Naive thymus-derived CD4-positive, alpha-beta T cell (primary cell): ENCODE measurements around the gene SNAI1. TPM values are rescaled to one million over a fixed set of nuclear protein-coding genes. Genes with fewer than 3 reads are reported as not detected.

ENCODE experiments used
- ATAC-seq: fragments of 150-1000 bp; cut with Tn5 transposase; 2 replicates; pipeline ENCODE4 v1.10.0; 2021; ENCODE audit warnings: mild to moderate bottlenecking, moderate library complexity
- CTCF ChIA-PET: fragments of 350-600 bp; sonication (Branson Sonifier 250); formaldehyde crosslinking; loops from one replicate; lab custom pipeline; 2021; ENCODE audit warnings: antibody characterized with exemption; lab: Charles Lee
- POLR2A ChIA-PET: fragments of 350-600 bp; sonication (Branson Sonifier 250); formaldehyde crosslinking; loops from one replicate; lab custom pipeline; 2021; ENCODE audit warnings: antibody characterized with exemption, inconsistent platforms; lab: Charles Lee
- DNase-seq, 9 donors: peaks; one replicate each; pipeline versions ENCODE4 v3.0.0 to v3.0.0-alpha.2; 2020 to 2022; ENCODE audit warnings: mixed read lengths in 1 of 9
- H3K27ac ChIP-seq: one replicate; pipeline ENCODE4 v1.7.0; 2013; ENCODE audit warnings: mild to moderate bottlenecking, low read depth, low read length, moderate library complexity
- H3K27me3 ChIP-seq, 2 donors: one replicate each; pipeline ENCODE4 v1.7.0; 2013; ENCODE audit warnings: low read length in 2 of 2, mild to moderate bottlenecking in 2 of 2, moderate library complexity in 2 of 2; ENCODE audit not compliant: control insufficient read depth in 2 of 2, insufficient read depth in 2 of 2
- H3K36me3 ChIP-seq, 3 experiments: 1 replicate in 2 of 3; 2 replicates in 1 of 3; pipeline ENCODE4 v1.7.0; 2013; ENCODE audit warnings: low read length in 3 of 3, mild to moderate bottlenecking in 3 of 3, moderate library complexity in 1 of 3; ENCODE audit not compliant: insufficient read depth in 3 of 3, control insufficient read depth in 2 of 3
- H3K4me1 ChIP-seq, 2 donors: one replicate each; pipeline ENCODE4 v1.7.0; 2013; ENCODE audit warnings: low read length in 2 of 2, mild to moderate bottlenecking in 2 of 2, moderate library complexity in 1 of 2; ENCODE audit not compliant: control insufficient read depth in 2 of 2, insufficient read depth in 2 of 2
- H3K4me3 ChIP-seq: 2 replicates; pipeline ENCODE4 v1.7.0; 2013; ENCODE audit warnings: mild to moderate bottlenecking, low read length
- H3K9me3 ChIP-seq, 3 experiments: 1 replicate in 2 of 3; 2 replicates in 1 of 3; pipeline ENCODE4 v1.7.0; 2013; ENCODE audit warnings: low read length in 3 of 3; ENCODE audit not compliant: control insufficient read depth in 2 of 3
- H3K27ac Mint-ChIP-seq, 9 donors: one replicate each; pipeline ENCODE4 v1.8.0; 2020 to 2022; ENCODE audit warnings: mixed read lengths in 9 of 9, mild to moderate bottlenecking in 8 of 9, moderate library complexity in 5 of 9, inconsistent platforms in 2 of 9
- H3K27me3 Mint-ChIP-seq, 5 donors: one replicate each; pipeline ENCODE4 v1.8.0; 2021 to 2022; ENCODE audit warnings: mixed read lengths in 5 of 5, mild to moderate bottlenecking in 1 of 5
- H3K36me3 Mint-ChIP-seq, 5 donors: one replicate each; pipeline ENCODE4 v1.8.0; 2020 to 2022; ENCODE audit warnings: mixed read lengths in 5 of 5, mild to moderate bottlenecking in 3 of 5, inconsistent platforms in 1 of 5
- H3K4me1 Mint-ChIP-seq, 7 donors: one replicate each; pipeline ENCODE4 v1.8.0; 2020 to 2022; ENCODE audit warnings: mixed read lengths in 7 of 7, mild to moderate bottlenecking in 3 of 7, inconsistent platforms in 1 of 7
- H3K4me3 Mint-ChIP-seq, 10 donors: one replicate each; pipeline ENCODE4 v1.8.0; 2020 to 2022; ENCODE audit warnings: mild to moderate bottlenecking in 10 of 10, mixed read lengths in 10 of 10, moderate library complexity in 6 of 10, inconsistent platforms in 2 of 10
- H3K9me3 Mint-ChIP-seq, 11 donors: one replicate each; pipeline ENCODE4 v1.8.0; 2020 to 2022; ENCODE audit warnings: mixed read lengths in 11 of 11, mild to moderate bottlenecking in 4 of 11, inconsistent platforms in 1 of 11, moderate library complexity in 1 of 11
- intact Hi-C, 2 donors: fragments of 100-400 bp; cut with micrococcal nuclease; formaldehyde crosslinking; loops; one replicate each; pipeline ENCODE4 v1.15.1; 2023
- polyA plus RNA-seq, 2 donors: library from polyadenylated mRNA; unstranded; fragments of 300-500 nt; fragmentation: Illumina TruSeq; gene quantifications; one replicate each; pipeline ENCODE4 v1.2.3, GENCODE V29; 2021
- total RNA-seq, 6 experiments: library from RNA in 5 of 6; stranded (reverse) in 5 of 6; gene quantifications; 1 replicate in 5 of 6; 2 replicates in 1 of 6; pipeline ENCODE4 v1.2.3 and lab custom pipeline; 2021 to 2026

The SNAI1 gene
- total and polyA plus RNA-seq, 7 experiments from 2014 or later = 0.22 to 7.0 (median 0.34) TPM

DNA sequence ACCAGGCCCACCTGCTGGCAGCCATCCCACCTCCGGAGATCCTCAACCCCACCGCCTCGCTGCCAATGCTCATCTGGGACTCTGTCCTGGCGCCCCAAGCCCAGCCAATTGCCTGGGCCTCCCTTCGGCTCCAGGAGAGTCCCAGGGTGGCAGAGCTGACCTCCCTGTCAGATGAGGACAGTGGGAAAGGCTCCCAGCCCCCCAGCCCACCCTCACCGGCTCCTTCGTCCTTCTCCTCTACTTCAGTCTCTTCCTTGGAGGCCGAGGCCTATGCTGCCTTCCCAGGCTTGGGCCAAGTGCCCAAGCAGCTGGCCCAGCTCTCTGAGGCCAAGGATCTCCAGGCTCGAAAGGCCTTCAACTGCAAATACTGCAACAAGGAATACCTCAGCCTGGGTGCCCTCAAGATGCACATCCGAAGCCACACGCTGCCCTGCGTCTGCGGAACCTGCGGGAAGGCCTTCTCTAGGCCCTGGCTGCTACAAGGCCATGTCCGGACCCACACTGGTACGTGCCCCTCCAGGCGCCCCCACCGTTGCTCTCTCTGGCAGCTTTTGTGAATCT, 1.1 kb downstream of the SNAI1 start:
- no peak for ATAC-seq
- H3K4me1 Mint-ChIP-seq = peaks cover 12 to 31% (median 25%) of the 10 kb centered on the region in 7 donors
- H3K36me3 Mint-ChIP-seq = no peaks in the 10 kb centered on the region
- no peaks in the 10 kb centered on the region for H3K9me3 Mint-ChIP-seq
- Histone ChIP-seq H3K27ac (no peak overlapping the region), H3K27me3 (no peaks in the 10 kb centered on the region), H3K4me1 (peaks cover 11 to 14% of the 10 kb centered on the region in 2 donors), H3K36me3 (no peaks in the 10 kb centered on the region), H3K4me3 (no peak overlapping the region), H3K9me3 (no peaks in the 10 kb centered on the region)
- no peak for DNase-seq
- ChIA-PET CTCF (interaction anchor here (0.6 to 0.7 kb wide), 2 partner anchors 65 to 193 kb away, joined by 3 read pairs; no protein-coding TSS in a partner anchor), POLR2A (interaction anchor here (1.0 to 3.8 kb wide), 2 partner anchors 87 to 91 kb away, joined by 3 to 21 read pairs; no protein-coding TSS in a partner anchor)
- H3K27me3 Mint-ChIP-seq = peaks cover 0 to 37% (median 0%) of the 10 kb centered on the region in 5 donors
- intact Hi-C loops = loop anchor here in 1 of 2 donors (2.0 to 5.0 kb wide), 2 partner anchors 478 to 747 kb away; partner anchors contain the start of gene PARD6B
- H3K4me3 Mint-ChIP-seq = peak overlapping the region in 9 of 10 donors; percentile 40 to 76 (median 60)
- H3K27ac Mint-ChIP-seq = peak overlapping the region in 6 of 9 donors; percentile 33 to 88 (median 73)

DNA sequence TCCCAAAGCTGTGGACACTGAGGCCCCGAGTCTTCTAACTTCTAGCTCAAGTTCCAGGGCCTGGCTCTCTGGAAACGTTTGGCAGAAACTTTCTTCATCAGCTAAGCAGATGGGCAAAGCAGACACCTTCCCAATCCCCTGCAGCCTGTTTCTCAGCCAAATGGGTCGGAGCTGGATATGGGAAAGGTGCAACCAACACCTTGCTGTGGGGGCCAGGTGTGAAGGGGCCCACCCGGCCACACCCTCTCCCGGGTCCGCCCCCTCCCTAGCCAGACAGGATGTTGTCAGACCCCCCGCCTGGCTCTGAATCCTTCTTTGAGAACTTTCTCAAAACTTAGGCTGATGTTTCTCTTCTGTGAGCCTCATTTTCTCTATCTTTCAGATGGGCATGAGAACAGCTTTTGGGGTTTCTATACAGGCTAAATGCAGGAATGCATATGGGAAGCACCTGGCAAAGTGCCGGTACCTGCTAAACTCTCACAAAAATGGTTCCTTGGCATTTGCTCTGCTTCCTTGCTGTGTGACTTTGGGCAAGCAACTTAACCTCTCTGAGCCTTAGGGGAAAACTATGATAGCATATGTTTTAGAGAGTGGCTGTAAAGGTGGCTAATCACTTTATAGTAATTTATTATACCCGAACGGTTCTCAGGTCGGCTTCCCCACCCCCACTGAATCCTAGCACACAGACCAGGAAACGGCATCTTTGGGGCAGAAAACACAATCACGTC, 1.8 kb downstream of the SNAI1 start:
- Histone ChIP-seq H3K27me3 (no peaks in the 10 kb centered on the region), H3K4me1 (peaks cover 8 to 11% of the 10 kb centered on the region in 2 donors), H3K36me3 (no peaks in the 10 kb centered on the region), H3K27ac (no peak overlapping the region), H3K4me3 (no peak overlapping the region), H3K9me3 (no peaks in the 10 kb centered on the region)
- peaks cover 0 to 34% (median 0%) of the 10 kb centered on the region in 5 donors for H3K27me3 Mint-ChIP-seq
- H3K4me1 Mint-ChIP-seq = peaks cover 12 to 29% (median 22%) of the 10 kb centered on the region in 7 donors
- H3K4me3 Mint-ChIP-seq = peak overlapping the region in 4 of 10 donors; percentile 40 to 76 (median 64)
- ChIA-PET POLR2A (interaction anchor here (1.0 kb wide), 1 partner anchor 90 kb away, joined by 3 read pairs; no protein-coding TSS in a partner anchor), CTCF (no interaction called here)
- no peaks in the 10 kb centered on the region for H3K36me3 Mint-ChIP-seq
- H3K27ac Mint-ChIP-seq = peak overlapping the region in 1 of 9 donors; percentile 38
- intact Hi-C loops = loop anchor here in 1 of 2 donors (5.0 kb wide), 1 partner anchor 478 kb away; no protein-coding TSS in a partner anchor
- no peaks in the 10 kb centered on the region for H3K9me3 Mint-ChIP-seq
- ATAC-seq (no peak), DNase-seq (no peak)

DNA sequence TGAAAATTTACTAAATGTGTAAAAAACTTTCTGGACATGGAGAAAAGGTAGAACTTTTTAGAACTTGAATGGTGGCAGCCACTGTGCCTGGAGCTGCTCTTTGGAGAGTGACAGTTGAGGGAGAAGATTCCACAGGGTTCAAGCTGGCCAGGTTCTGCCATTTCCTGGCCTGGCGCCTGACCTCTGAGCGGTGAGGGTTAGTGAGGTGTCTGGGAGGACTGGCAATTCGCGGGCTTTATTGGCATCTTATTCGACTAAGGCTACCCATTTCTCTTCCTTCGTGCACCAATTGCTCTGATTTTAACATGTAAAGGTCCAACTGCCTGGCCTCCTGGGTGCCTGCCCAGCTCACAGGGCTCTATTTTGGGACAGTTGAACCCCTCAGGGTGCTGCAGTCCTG, 2.4 kb downstream of the SNAI1 start:
- Mint-ChIP-seq H3K36me3 (no peaks in the 10 kb centered on the region), H3K27me3 (peaks cover 0 to 29% (median 0%) of the 10 kb centered on the region in 5 donors), H3K27ac (no peak overlapping the region), H3K9me3 (no peaks in the 10 kb centered on the region), H3K4me3 (no peak overlapping the region), H3K4me1 (peaks cover 9 to 23% (median 17%) of the 10 kb centered on the region in 7 donors)
- no peaks in the 10 kb centered on the region for H3K36me3 ChIP-seq
- H3K4me1 ChIP-seq = peaks cover 7 to 11% of the 10 kb centered on the region in 2 donors
- H3K27ac ChIP-seq = no peak overlapping the region
- DNase-seq (no peak), ATAC-seq (no peak)
- no peaks in the 10 kb centered on the region for H3K27me3 ChIP-seq
- CTCF ChIA-PET = no interaction called here
- intact Hi-C loops = no loop called here
- POLR2A ChIA-PET = no interaction called here
- no peak overlapping the region for H3K4me3 ChIP-seq
- no peaks in the 10 kb centered on the region for H3K9me3 ChIP-seq

GRCh38 chr20:49985617-49986016, 2.8 kb downstream of the SNAI1 start:
- H3K4me3 ChIP-seq = no peak overlapping the region
- peaks cover 7 to 11% of the 10 kb centered on the region in 2 donors for H3K4me1 ChIP-seq
- ChIA-PET CTCF (no interaction called here), POLR2A (no interaction called here)
- Mint-ChIP-seq H3K27ac (no peak overlapping the region), H3K4me3 (no peak overlapping the region), H3K4me1 (peaks cover 6 to 20% (median 17%) of the 10 kb centered on the region in 7 donors), H3K9me3 (no peaks in the 10 kb centered on the region), H3K36me3 (no peaks in the 10 kb centered on the region), H3K27me3 (peaks cover 0 to 26% (median 0%) of the 10 kb centered on the region in 5 donors)
- DNase-seq (no peak), ATAC-seq (no peak)
- intact Hi-C loops = no loop called here
- H3K27me3 ChIP-seq = no peaks in the 10 kb centered on the region
- H3K27ac ChIP-seq = no peak overlapping the region
- no peaks in the 10 kb centered on the region for H3K36me3 ChIP-seq
- no peaks in the 10 kb centered on the region for H3K9me3 ChIP-seq

DNA sequence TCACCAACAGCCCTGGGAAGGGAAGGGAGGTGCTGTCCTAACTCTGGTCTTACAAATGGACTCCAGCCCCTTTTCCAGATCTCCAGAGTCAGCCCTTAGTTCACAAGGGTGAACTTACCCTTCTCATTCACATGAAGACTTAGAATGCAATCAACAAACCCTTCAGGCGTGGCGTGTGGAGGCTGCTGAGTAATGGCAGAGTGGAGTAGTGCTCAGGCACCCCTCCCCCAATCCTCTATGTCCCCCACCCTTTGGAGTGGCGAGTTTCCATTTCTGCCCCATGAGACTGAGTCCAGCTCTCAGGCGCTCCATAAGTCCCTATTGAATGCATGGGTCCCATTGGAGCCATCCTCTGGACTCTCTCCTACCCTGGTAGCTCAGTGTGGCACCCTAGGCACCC, 3.3 kb downstream of the SNAI1 start:
- ChIA-PET CTCF (no interaction called here), POLR2A (no interaction called here)
- Histone ChIP-seq H3K4me1 (peaks cover 7 to 11% of the 10 kb centered on the region in 2 donors), H3K36me3 (no peaks in the 10 kb centered on the region), H3K9me3 (no peaks in the 10 kb centered on the region), H3K27ac (no peak overlapping the region), H3K27me3 (no peaks in the 10 kb centered on the region), H3K4me3 (no peak overlapping the region)
- no peaks in the 10 kb centered on the region for H3K36me3 Mint-ChIP-seq
- DNase-seq (no peak), ATAC-seq (no peak)
- intact Hi-C loops = no loop called here
- no peaks in the 10 kb centered on the region for H3K9me3 Mint-ChIP-seq
- peaks cover 6 to 19% (median 15%) of the 10 kb centered on the region in 7 donors for H3K4me1 Mint-ChIP-seq
- H3K4me3 Mint-ChIP-seq = no peak overlapping the region
- peaks cover 0 to 23% (median 0%) of the 10 kb centered on the region in 5 donors for H3K27me3 Mint-ChIP-seq
- H3K27ac Mint-ChIP-seq = no peak overlapping the region

- intact Hi-C loops = no loop called here
- no peaks in the 10 kb centered on the region for H3K9me3 Mint-ChIP-seq
- H3K27me3 ChIP-seq = no peaks in the 10 kb centered on the region
- no peak overlapping the region for H3K27ac ChIP-seq
- H3K4me3 Mint-ChIP-seq = no peak overlapping the region
- H3K4me3 ChIP-seq = no peak overlapping the region
- no peaks in the 10 kb centered on the region for H3K36me3 ChIP-seq
- CTCF ChIA-PET = interaction anchor here (0.9 kb wide), 1 partner anchor 84 kb away, joined by 3 read pairs; no protein-coding TSS in a partner anchor
- H3K4me1 Mint-ChIP-seq = peaks cover 1 to 15% (median 10%) of the 10 kb centered on the region in 7 donors
- no peak for ATAC-seq
- POLR2A ChIA-PET = no interaction called here
- DNase-seq = no peak
- no peaks in the 10 kb centered on the region for H3K9me3 ChIP-seq
- peaks cover 0 to 14% (median 0%) of the 10 kb centered on the region in 5 donors for H3K27me3 Mint-ChIP-seq
- H3K4me1 ChIP-seq = peaks cover 7 to 8% of the 10 kb centered on the region in 2 donors
- H3K36me3 Mint-ChIP-seq = no peaks in the 10 kb centered on the region
- H3K27ac Mint-ChIP-seq = no peak overlapping the region
These were observed 4.5 kb downstream of the SNAI1 start for GRCh38 chr20:49987015-49987867.
